Thyroid gland (tissue), 4 donors: ENCODE measurements around the gene SEMA4C. TPM values are rescaled to one million over a fixed set of nuclear protein-coding genes. Genes with fewer than 3 reads are reported as not detected.

ENCODE experiments used
- DNase-seq, 2 donors: peaks; one replicate each; pipeline ENCODE4 v3.0.0-alpha.2; 2019
- H3K27ac ChIP-seq, 3 donors: fragments of 200-600 bp; sonication (generic); 1 replicate in 2 of 3; 2 replicates in 1 of 3; pipeline ENCODE4 v1.5.1; 2016 to 2019; ENCODE audit warnings: mild to moderate bottlenecking in 1 of 3, moderate library complexity in 1 of 3
- H3K27me3 ChIP-seq: fragments of 200-600 bp; sonication (generic); one replicate; pipeline ENCODE4 v1.5.1; 2019
- H3K36me3 ChIP-seq, 2 donors: fragments of 200-600 bp; sonication (generic); one replicate each; pipeline ENCODE4 v1.5.1; 2016 to 2019
- H3K4me1 ChIP-seq, 2 donors: fragments of 200-600 bp; sonication (generic); one replicate each; pipeline ENCODE4 v1.5.1; 2017 to 2019
- H3K4me3 ChIP-seq, 3 donors: fragments of 200-600 bp; sonication (generic); replicated peaks in 1 of 3; 1 replicate in 2 of 3; 2 replicates in 1 of 3; pipeline ENCODE4 v1.5.1; 2016; ENCODE audit warnings: mild to moderate bottlenecking in 1 of 3
- H3K9me3 ChIP-seq: fragments of 200-600 bp; sonication (generic); one replicate; pipeline ENCODE4 v1.5.1; 2017
- CTCF ChIP-seq, 6 experiments: fragments of 200-600 bp in 3 of 6; fragments of 450-650 bp in 3 of 6; sonication (generic) in 3 of 6; IDR thresholded peaks; one replicate each; pipeline ENCODE4 v1.5.1; 2016 to 2019; ENCODE audit warnings: antibody characterized with exemption in 6 of 6, mild to moderate bottlenecking in 2 of 6, inconsistent platforms in 1 of 6, moderate library complexity in 1 of 6
- POLR2A ChIP-seq, 2 donors: fragments of 450-650 bp; IDR thresholded peaks; one replicate each; pipeline ENCODE4 v1.6.1; 2017; ENCODE audit warnings: antibody characterized with exemption in 2 of 2, mild to moderate bottlenecking in 2 of 2, moderate library complexity in 1 of 2
- WGBS, 2 donors: methylation state at CpG; one replicate each; pipeline ENCODE4 v1.1.5; 2017; 5-methylcytosine and 5-hydroxymethylcytosine counted together
- intact Hi-C: fragments of 100-400 bp; cut with DNase I; formaldehyde crosslinking; loops from one replicate; pipeline ENCODE4 v1.15.1; 2023
- total RNA-seq, 4 donors: library from RNA; depleted of rRNA; stranded (reverse); fragments of >200 nt; gene quantifications; one replicate each; pipeline ENCODE4 v1.2.3, GENCODE V29; 2016

SEMA4C gene
- total RNA-seq, 4 donors from 2014 or later: 14.5 to 21.7 (median 19.3) TPM

DNA sequence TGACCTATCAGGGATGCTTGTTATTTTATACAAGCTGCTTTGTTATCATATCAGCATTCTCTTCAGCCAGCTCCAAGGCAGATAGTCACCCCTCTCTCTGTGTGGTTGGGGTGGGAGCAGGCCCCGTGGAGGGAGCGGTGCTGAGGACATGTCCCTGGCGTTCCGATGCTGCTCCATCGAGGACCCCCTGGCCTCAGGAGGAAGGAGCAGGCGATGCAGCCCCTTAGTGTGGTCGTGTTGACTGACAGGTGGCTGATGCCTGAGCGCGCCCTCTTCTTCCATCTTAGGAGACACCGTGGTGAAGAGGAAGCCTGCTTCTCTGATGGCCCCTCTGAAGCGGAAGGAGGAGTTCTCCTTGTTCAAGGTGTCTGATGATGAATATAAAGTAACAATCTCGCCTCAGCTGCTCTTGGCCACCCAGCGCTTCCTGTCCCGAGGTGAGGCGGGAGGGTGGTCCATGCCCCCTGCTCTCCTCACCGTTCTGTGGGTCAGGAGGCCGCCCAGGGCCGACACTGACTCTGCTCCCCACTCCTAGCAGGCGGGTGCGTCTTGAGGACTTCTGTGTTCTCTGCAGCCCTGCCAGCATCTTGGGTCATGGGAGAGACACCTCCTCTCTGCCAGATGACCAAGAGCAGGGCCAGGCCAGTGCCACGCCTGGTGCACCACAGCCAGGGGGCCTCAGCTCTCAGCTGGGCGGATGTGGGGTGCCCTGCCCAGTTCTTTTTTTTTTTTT lies 43.2 kb downstream of the SEMA4C start:
- Histone ChIP-seq H3K4me1 (peaks cover 23 to 24% of the 10 kb centered on the region in 2 donors), H3K27ac (no peak overlapping the region), H3K9me3 (no peaks in the 10 kb centered on the region), H3K36me3 (peaks cover 33 to 46% of the 10 kb centered on the region in 2 donors), H3K27me3 (no peaks in the 10 kb centered on the region), H3K4me3 (no peak overlapping the region)
- TF ChIP-seq POLR2A (IDR thresholded peaks at IDR 0.05) (no peak), CTCF (IDR thresholded peaks at IDR 0.05) (no peak)
- WGBS, 2 donors: 94 to 96% methylated on average over 22 of the region's 22 CpGs
- intact Hi-C loops: no loop called here
- DNase-seq: no peak

DNA sequence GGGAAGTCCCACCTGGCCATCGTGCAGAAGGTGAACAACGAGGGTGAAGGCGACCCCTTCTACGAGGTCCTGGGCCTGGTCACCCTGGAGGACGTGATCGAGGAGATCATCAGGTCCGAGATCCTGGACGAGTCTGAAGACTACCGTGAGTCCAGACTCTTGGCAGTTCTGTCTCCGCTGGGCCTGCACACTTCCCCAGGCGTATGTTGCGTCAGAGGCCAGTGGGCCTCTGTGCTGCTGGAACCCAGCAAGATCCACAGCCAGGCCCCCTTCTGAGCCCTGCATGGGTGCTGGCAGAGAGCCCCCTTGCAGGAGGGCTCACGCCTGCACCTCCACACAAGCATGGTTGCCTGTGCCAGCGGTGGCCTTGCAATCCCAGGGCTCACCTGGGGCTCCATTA lies 44.8 kb downstream of the SEMA4C start:
- Histone ChIP-seq H3K27me3 (no peaks in the 10 kb centered on the region), H3K4me1 (peaks cover 23 to 24% of the 10 kb centered on the region in 2 donors), H3K36me3 (peaks cover 20 to 30% of the 10 kb centered on the region in 2 donors), H3K9me3 (no peaks in the 10 kb centered on the region), H3K4me3 (no peak overlapping the region), H3K27ac (peak overlapping the region in 1 of 3 donors; percentile 59)
- WGBS, 2 donors: 90 to 92% methylated on average over 13 to 14 of the region's 14 CpGs
- no peak for DNase-seq
- TF ChIP-seq CTCF (IDR thresholded peaks at IDR 0.05): no peak
- TF ChIP-seq POLR2A (IDR thresholded peaks at IDR 0.05): no peak
- intact Hi-C loops: no loop called here

- Histone ChIP-seq H3K27ac (peak overlapping the region; percentile 53 to 85 (median 80)), H3K4me1 (peaks cover 26 to 28% of the 10 kb centered on the region in 2 donors), H3K4me3 (no peak overlapping the region)
These were observed 45.6 kb downstream of the SEMA4C start for GRCh38 chr2:96824079-96824870.

DNA sequence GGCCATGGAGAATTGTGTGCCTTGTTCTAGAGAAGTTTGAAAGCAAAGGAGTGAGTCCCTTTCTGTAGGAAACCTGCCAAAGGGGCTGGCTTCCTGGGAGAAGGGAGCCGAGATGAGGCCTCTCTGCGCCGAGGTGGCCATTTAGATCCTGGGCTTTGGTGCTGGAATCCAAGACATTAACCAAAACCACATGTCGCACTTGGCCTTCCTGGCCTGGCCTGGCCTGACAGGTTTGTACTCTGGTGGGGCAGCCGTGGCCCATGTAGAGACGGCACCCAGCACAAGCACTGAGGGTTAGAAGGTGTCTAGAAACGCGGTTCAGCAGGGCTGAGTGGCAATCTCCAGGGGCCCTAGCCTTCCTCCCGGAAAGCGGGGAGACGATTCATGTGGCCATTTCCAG lies 46.7 kb downstream of the SEMA4C start:
- H3K27me3 ChIP-seq: no peaks in the 10 kb centered on the region
- H3K4me3 ChIP-seq: no peak overlapping the region
- H3K4me1 ChIP-seq: peaks cover 36 to 39% of the 10 kb centered on the region in 2 donors
- WGBS, 2 donors: 56 to 65% methylated on average over 11 of the region's 11 CpGs
- peak; percentile 27 to 29 for DNase-seq
- H3K36me3 ChIP-seq: peaks cover 8 to 13% of the 10 kb centered on the region in 2 donors
- peak overlapping the region; percentile 53 to 85 (median 80) for H3K27ac ChIP-seq
- no peak for TF ChIP-seq POLR2A (IDR thresholded peaks at IDR 0.05)
- H3K9me3 ChIP-seq: no peaks in the 10 kb centered on the region
- intact Hi-C loops: no loop called here

More at GRCh38 chr2:96824079-96824870, 45.6 kb downstream of the SEMA4C start:
- DNase-seq: peak in 1 of 2 donors; percentile 20
- Histone ChIP-seq H3K36me3 (peaks cover 18 to 24% of the 10 kb centered on the region in 2 donors), H3K27me3 (no peaks in the 10 kb centered on the region), H3K9me3 (no peaks in the 10 kb centered on the region)
- 39 to 76% methylated on average over 6 of the region's 6 CpGs for WGBS, 2 donors
- TF ChIP-seq POLR2A (IDR thresholded peaks at IDR 0.05) (no peak), CTCF (IDR thresholded peaks at IDR 0.05) (no peak)
- intact Hi-C loops: no loop called here

GRCh38 chr2:96822786-96823185 lies 47.1 kb downstream of the SEMA4C start:
- peak; percentile 62 to 72 for DNase-seq
- peaks cover 40 to 43% of the 10 kb centered on the region in 2 donors for H3K4me1 ChIP-seq
- TF ChIP-seq POLR2A (IDR thresholded peaks at IDR 0.05) (no peak), CTCF (IDR thresholded peaks at IDR 0.05) (no peak)
- peaks cover 4 to 9% of the 10 kb centered on the region in 2 donors for H3K36me3 ChIP-seq
- intact Hi-C loops: no loop called here
- 43 to 45% methylated on average over 4 of the region's 4 CpGs for WGBS, 2 donors
- no peaks in the 10 kb centered on the region for H3K27me3 ChIP-seq
- peak overlapping the region; percentile 53 to 85 (median 80) for H3K27ac ChIP-seq
- H3K9me3 ChIP-seq: no peaks in the 10 kb centered on the region
- no peak overlapping the region for H3K4me3 ChIP-seq
